Right lobe of liver (tissue), 6 donors: ENCODE results near the gene TCFL5. TPM values are rescaled to one million over a fixed set of nuclear protein-coding genes. Genes with fewer than 3 reads are reported as not detected.
A peak's percentile ranks its signal among the peaks of the same experiment; 100 is the strongest.
"Not testable (repeated sequence)": the region's sequence is repeated elsewhere in the genome, so short reads cannot be mapped to it uniquely, and the experiment has no call there.

Source experiments
- ATAC-seq, 4 donors: fragments of 200-7000 bp; cut with Tn5 transposase; one replicate each; pipeline ENCODE4 v1.9.1; 2020; ENCODE audit warnings: mild to moderate bottlenecking in 4 of 4, moderate library complexity in 4 of 4
- DNase-seq, 3 donors: peaks; one replicate each; pipeline ENCODE4 v3.0.0-alpha.2; 2020
- H3K27ac ChIP-seq, 3 donors: fragments of 200-600 bp; one replicate each; pipeline ENCODE4 v1.8.0; 2022
- H3K27me3 ChIP-seq, 2 donors: fragments of 200-600 bp; one replicate each; pipeline ENCODE4 v1.8.0; 2022
- H3K36me3 ChIP-seq, 4 donors: fragments of 200-600 bp; sonication (generic) in 1 of 4; one replicate each; pipeline versions ENCODE4 v1.5.1 to v1.8.0; 2017 to 2022; ENCODE audit warnings: control low read depth in 1 of 4
- H3K4me1 ChIP-seq, 4 donors: fragments of 200-600 bp; sonication (generic) in 1 of 4; one replicate each; pipeline versions ENCODE4 v1.5.1 to v1.8.0; 2017 to 2022; ENCODE audit warnings: control low read depth in 1 of 4
- H3K4me3 ChIP-seq, 3 donors: fragments of 200-600 bp; one replicate each; pipeline ENCODE4 v1.8.0; 2022
- H3K9me3 ChIP-seq, 4 donors: fragments of 200-600 bp; sonication (generic) in 1 of 4; one replicate each; pipeline versions ENCODE4 v1.5.1 to v1.8.0; 2017 to 2022; ENCODE audit warnings: control low read depth in 1 of 4
- CTCF ChIP-seq, 4 donors: fragments of 200-600 bp in 3 of 4; fragments of 450-650 bp in 1 of 4; IDR thresholded peaks; one replicate each; pipeline versions ENCODE4 v1.5.1 to v1.8.0; 2016 to 2022; ENCODE audit warnings: antibody characterized with exemption in 4 of 4, mild to moderate bottlenecking in 2 of 4
- POLR2A ChIP-seq: fragments of 450-650 bp; IDR thresholded peaks from one replicate; pipeline ENCODE4 v1.6.1; 2017; ENCODE audit warnings: antibody characterized with exemption, mild to moderate bottlenecking
- WGBS: methylation state at CpG from one replicate; pipeline ENCODE4 v1.1.6; 2018; ENCODE audit warnings: low coverage, low lambda C conversion rate; ENCODE audit not compliant: insufficient coverage; ENCODE audit errors: missing lambda C conversion rate; 5-methylcytosine and 5-hydroxymethylcytosine counted together
- intact Hi-C, 2 donors: fragments of 100-400 bp; cut with DNase I; formaldehyde crosslinking; loops; one replicate each; pipeline versions ENCODE4 v1.11.2 to v1.14.1; 2022
- total RNA-seq, 6 experiments: library from RNA; depleted of rRNA in 2 of 6; stranded (reverse); fragments of >200 nt in 2 of 6; fragmentation: NEBNext Ultra II Directional in 3 of 6; extraction: Animal tissue kit (Norgen Biotek cat#: 25700) in 3 of 6; gene quantifications; one replicate each; pipeline versions ENCODE4 v1.1.0 to v1.2.4, GENCODE V29; 2016 to 2023
- donor health status: DM: no; HTN: yes; CAD: no.
- donor health status: DM: no; HTN: no; CAD: no.
- donor health status: DM: no; HTN: no; CAD: no.
- donor health status: DM: no; HTN: yes; CAD: no.
- donor health status: DM: no; HTN: yes; CAD: no.

Gene TCFL5
- total RNA-seq, 6 experiments from 2014 or later = 2.9 to 5.1 (median 3.9) TPM

DNA sequence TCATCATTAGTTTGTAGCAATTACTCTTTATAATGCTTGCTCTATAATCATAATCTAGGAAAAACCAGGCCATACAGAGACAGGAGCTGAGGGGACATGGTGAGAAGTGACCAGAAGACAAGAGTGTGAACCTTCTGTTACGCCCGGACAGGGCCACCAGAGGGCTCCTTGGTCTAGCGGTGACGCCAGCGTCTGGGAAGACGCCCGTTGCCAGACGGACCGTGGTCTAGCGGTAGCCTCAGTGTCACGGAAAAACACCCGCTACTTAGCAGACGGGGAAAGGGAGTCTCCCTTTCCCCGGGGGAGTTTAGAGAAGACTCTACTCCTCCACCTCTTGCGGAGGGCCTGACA is 12.0 kb upstream of the TCFL5 start:
- H3K27me3 ChIP-seq, ATAC-seq, H3K9me3 ChIP-seq, H3K27ac ChIP-seq, H3K36me3 ChIP-seq, H3K4me1 ChIP-seq, H3K4me3 ChIP-seq: not testable (repeated sequence)
- peak in 2 of 3 donors; percentile 68 to 71 for DNase-seq
- TF ChIP-seq CTCF (IDR thresholded peaks at IDR 0.05) = peak; percentile 39 to 61 (median 56)
- intact Hi-C loops = loop anchor here in 1 of 2 donors (10.0 kb wide), 1 partner anchor 131 kb away; the partner anchor contains the start of gene BHLHE23
- WGBS = 3% methylated on average over 12 of the region's 15 CpGs

DNA sequence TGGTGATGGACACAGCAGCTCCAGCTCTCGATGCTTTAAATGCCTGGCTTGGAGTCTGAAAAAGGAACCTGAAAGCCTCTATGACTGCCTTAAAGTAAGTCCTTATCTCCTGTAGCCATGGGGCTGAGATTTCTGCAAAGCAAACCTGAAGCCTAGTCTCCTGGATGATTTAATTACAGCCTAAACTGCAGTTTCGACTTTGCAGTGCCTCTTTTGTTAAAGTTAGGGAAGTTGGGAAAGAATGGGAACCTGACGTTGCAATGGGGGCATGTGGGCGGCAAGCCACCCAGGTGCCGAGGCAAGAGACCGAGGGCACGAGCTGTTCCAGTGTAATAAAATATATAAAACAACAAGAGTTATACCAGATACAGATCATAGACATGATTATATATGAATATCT is 11.7 kb upstream of the TCFL5 start:
- TF ChIP-seq CTCF (IDR thresholded peaks at IDR 0.05) = no peak
- TF ChIP-seq POLR2A = no peak
- peaks cover 0 to 4% (median 0%) of the 10 kb centered on the region in 4 donors for H3K4me1 ChIP-seq
- H3K36me3 ChIP-seq = no peaks in the 10 kb centered on the region
- no peak for DNase-seq
- WGBS = 73% methylated on average over 7 of the region's 7 CpGs
- H3K27me3 ChIP-seq = no peaks in the 10 kb centered on the region
- ATAC-seq = no peak
- intact Hi-C loops = loop anchor here in 1 of 2 donors (10.0 kb wide), 1 partner anchor 132 kb away; the partner anchor contains the start of gene BHLHE23
- no peak overlapping the region for H3K4me3 ChIP-seq
- H3K27ac ChIP-seq = no peak overlapping the region
- H3K9me3 ChIP-seq = no peaks in the 10 kb centered on the region

DNA sequence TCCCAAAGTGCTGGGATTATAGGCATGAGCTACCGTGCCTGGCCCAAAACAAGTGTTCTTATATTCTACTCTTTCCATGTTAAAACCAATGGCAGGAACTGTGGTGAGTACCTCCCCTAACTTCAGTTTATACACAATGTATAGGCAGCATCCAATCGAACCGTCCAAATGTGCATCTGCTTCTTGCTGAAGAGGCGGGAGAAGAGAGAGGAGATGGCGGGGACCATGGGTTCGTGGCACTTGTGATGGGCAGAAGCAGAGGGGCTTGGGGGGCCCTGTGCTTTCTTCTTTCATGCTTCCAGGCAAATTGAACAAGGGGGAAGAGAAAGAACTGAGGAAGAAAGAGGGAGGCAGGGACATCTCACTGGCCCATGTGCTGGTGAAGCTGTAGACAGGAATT is 11.2 kb upstream of the TCFL5 start:
- 81% methylated on average over 6 of the region's 6 CpGs for WGBS
- no peak overlapping the region for H3K4me3 ChIP-seq
- no peaks in the 10 kb centered on the region for H3K9me3 ChIP-seq
- ATAC-seq = no peak
- H3K36me3 ChIP-seq = no peaks in the 10 kb centered on the region
- H3K27ac ChIP-seq = no peak overlapping the region
- H3K27me3 ChIP-seq = no peaks in the 10 kb centered on the region
- intact Hi-C loops = loop anchor here in 1 of 2 donors (10.0 kb wide), 1 partner anchor 132 kb away; the partner anchor contains the start of gene BHLHE23
- TF ChIP-seq CTCF (IDR thresholded peaks at IDR 0.05) = no peak
- TF ChIP-seq POLR2A = no peak
- no peak for DNase-seq
- peaks cover 0 to 4% (median 0%) of the 10 kb centered on the region in 4 donors for H3K4me1 ChIP-seq

- WGBS = 46% methylated on average over 8 of the region's 18 CpGs
These were observed 10.7 kb upstream of the TCFL5 start for GRCh38 chr20:62872184-62872847.

More at GRCh38 chr20:62872184-62872847, 10.7 kb upstream of the TCFL5 start:
- Histone ChIP-seq H3K4me1 (peaks cover 0 to 4% (median 0%) of the 10 kb centered on the region in 4 donors), H3K9me3 (no peaks in the 10 kb centered on the region), H3K27me3 (no peaks in the 10 kb centered on the region), H3K27ac (no peak overlapping the region), H3K36me3 (no peaks in the 10 kb centered on the region), H3K4me3 (no peak overlapping the region)
- ATAC-seq (peak; percentile 81 to 90 (median 83)), DNase-seq (peak in 2 of 3 donors; percentile 68 to 74)
- TF ChIP-seq CTCF (IDR thresholded peaks at IDR 0.05) = no peak
- no peak for TF ChIP-seq POLR2A
- intact Hi-C loops = loop anchor here in 1 of 2 donors (10.0 kb wide), 1 partner anchor 132 kb away; the partner anchor contains the start of gene BHLHE23
